ENCODE results near the gene TSPO2.

DNA sequence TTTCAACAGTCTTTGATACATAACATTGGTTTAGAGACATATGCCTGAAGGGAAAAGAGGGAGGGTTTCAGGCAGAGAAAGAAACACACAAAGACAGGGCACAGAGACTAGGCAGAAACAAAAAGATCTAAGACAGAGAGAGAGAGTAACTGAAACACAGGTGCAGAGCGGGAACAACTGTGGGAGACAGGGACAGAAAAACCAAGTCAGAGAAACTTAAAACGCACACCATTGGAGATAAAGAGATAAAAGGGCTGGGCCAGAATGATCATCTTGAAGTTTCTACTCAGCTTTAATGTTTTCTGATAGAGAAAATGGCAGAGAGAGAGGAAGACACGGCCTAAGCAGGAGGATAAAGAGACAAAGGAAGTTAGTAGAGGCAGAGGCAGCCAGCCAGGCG lies 15.0 kb upstream of the TSPO2 start:
- TF ChIP-seq, protein P1, sequence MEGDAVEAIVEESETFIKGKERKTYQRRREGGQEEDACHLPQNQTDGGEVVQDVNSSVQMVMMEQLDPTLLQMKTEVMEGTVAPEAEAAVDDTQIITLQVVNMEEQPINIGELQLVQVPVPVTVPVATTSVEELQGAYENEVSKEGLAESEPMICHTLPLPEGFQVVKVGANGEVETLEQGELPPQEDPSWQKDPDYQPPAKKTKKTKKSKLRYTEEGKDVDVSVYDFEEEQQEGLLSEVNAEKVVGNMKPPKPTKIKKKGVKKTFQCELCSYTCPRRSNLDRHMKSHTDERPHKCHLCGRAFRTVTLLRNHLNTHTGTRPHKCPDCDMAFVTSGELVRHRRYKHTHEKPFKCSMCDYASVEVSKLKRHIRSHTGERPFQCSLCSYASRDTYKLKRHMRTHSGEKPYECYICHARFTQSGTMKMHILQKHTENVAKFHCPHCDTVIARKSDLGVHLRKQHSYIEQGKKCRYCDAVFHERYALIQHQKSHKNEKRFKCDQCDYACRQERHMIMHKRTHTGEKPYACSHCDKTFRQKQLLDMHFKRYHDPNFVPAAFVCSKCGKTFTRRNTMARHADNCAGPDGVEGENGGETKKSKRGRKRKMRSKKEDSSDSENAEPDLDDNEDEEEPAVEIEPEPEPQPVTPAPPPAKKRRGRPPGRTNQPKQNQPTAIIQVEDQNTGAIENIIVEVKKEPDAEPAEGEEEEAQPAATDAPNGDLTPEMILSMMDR (IDR thresholded peaks at IDR 0.05): no peak
- TF ChIP-seq POLR2A (IDR thresholded peaks at IDR 0.05) (no peak), EP300 (IDR thresholded peaks at IDR 0.05) (no peak)

Data from ovary (tissue), 3 donors.